Glomerular endothelial cell (primary cell): ENCODE measurements around the gene ZNF391. TPM values are rescaled to one million over a fixed set of nuclear protein-coding genes. Genes with fewer than 3 reads are reported as not detected.
"Not testable (repeated sequence)": the region's sequence is repeated elsewhere in the genome, so short reads cannot be mapped to it uniquely, and the experiment has no call there.

Source experiments
- DNase-seq: peaks from one replicate; pipeline ENCODE4 v3.0.0-alpha.2; 2011; ENCODE audit warnings: low read depth, low spot score; ENCODE audit errors: extremely low read depth
- total RNA-seq: library from RNA; depleted of rRNA; stranded (reverse); fragments of >200 nt; gene quantifications from 2 replicates; pipeline ENCODE4 v1.2.3, GENCODE V29; 2015

Gene ZNF391
- total RNA-seq: 0.53 and 1.3 TPM in 2 replicates

- DNase-seq: peak; percentile 54
These were observed at the start of gene ZNF391 for GRCh38 chr6:27388293-27389197. Gene ZNF391, plus strand, starts transcription at chr6:27388759. Its CDS starts 11,612 bp downstream, at chr6:27400371.

GRCh38 chr6:27352850-27353249 is 35.7 kb upstream of the ZNF391 start:
- no peak for DNase-seq

- no peak for DNase-seq
These were observed 29.8 kb upstream of the ZNF391 start for GRCh38 chr6:27358786-27359185.

GRCh38 chr6:27359231-27359630 is 29.3 kb upstream of the ZNF391 start:
- DNase-seq: no peak

DNA sequence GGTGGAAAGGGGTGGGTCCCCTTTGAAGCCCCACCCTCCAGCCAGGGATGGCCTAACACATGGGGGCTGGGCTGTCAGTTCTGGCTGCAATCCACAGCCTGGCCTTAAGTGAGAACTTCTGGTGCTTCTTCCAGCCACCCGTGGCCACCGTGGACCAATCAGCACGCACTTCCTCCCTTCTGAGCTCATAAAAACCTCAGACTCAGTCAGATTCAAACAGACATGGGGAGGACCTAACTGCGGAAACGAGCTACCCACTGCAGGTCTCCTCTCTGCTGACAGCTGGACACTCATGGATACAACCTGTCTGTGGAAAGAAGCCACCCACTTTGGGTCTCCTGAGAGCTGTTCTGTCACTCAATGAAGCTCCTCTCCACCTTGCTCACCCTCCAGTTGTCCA is 20.4 kb upstream of the ZNF391 start:
- no peak for DNase-seq

- DNase-seq: no peak
These were observed 18.2 kb upstream of the ZNF391 start for GRCh38 chr6:27370391-27370790.

GRCh38 chr6:27374824-27375612 is 13.5 kb upstream of the ZNF391 start:
- no peak for DNase-seq

- no peak for DNase-seq
These were observed 12.9 kb upstream of the ZNF391 start for GRCh38 chr6:27375613-27376079.

- not testable (repeated sequence) for DNase-seq
These were observed 10.2 kb upstream of the ZNF391 start for GRCh38 chr6:27378406-27378805.

- not testable (repeated sequence) for DNase-seq
These were observed 7.6 kb upstream of the ZNF391 start for GRCh38 chr6:27381001-27381400.

- DNase-seq: no peak
These were observed 5.5 kb upstream of the ZNF391 start for GRCh38 chr6:27383011-27383410.

DNA sequence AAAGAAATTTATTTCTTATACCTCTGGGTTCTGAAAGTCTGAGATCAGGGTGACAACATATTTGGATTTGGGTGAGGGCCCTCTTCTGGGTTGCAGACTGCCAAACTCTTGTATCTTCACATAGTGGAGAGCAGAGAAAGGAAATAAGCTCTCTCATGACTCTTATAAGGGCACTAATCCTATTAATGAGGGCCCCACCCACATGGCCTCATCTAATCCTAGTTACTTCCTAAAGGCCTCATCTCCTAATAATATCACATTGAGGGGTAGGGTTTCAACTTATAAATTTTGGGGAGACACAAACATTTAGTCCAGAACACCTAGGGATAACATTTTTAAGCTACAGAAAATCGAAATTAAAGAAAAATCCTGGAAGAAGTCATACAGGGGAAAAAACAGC is 5.1 kb upstream of the ZNF391 start:
- no peak for DNase-seq

GRCh38 chr6:27392623-27393022 is 4.1 kb downstream of the ZNF391 start:
- no peak for DNase-seq

DNA sequence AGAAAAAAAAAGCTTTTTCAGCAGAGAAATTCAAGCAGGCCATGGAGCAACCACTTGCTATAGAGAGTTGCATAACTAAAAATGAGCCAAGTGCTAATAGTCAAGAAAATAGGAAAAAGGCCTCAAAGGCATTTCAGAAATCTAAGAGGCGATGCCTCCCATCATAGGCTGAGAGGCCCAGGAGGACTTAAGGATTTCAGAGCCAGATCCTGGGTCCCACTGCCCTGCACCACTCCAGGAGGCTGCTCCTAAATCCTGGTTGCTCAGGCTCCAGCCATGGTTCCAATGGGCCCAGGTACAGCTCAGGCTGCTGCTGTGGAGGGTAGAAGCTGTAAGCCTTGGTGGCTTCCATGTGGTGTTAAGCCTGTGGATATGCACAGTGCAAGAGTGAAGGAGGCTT is 5.5 kb downstream of the ZNF391 start:
- no peak for DNase-seq

- DNase-seq: no peak
These were observed 12.5 kb downstream of the ZNF391 start for GRCh38 chr6:27400877-27401642.

GRCh38 chr6:27406085-27406484 is 17.5 kb downstream of the ZNF391 start:
- DNase-seq: no peak

GRCh38 chr6:27407153-27407814 is 18.7 kb downstream of the ZNF391 start:
- DNase-seq: no peak

GRCh38 chr6:27414300-27414699 is 25.7 kb downstream of the ZNF391 start:
- no peak for DNase-seq

DNA sequence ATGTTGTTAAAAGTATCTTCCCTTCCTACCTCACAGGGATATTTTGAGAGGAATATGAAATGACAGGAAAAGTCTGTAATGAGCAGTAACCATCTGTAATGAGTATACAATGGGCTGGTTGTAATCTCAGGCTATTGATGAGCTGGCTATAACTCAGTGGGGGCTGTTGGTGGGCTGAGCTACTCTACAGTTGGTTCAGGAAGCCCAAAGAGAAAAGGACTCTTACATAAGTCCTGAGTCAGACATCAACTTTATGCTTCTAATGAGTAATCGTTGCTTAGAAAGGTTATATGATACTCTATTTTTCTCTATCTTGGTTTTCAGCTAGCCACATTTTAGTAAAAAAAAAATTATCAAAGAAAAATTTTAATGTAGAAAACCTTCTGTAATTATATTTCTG is 26.4 kb downstream of the ZNF391 start:
- no peak for DNase-seq

GRCh38 chr6:27415898-27416297 is 27.3 kb downstream of the ZNF391 start:
- no peak for DNase-seq
